ENCODE results near the gene CFAP410. TPM values are rescaled to one million over a fixed set of nuclear protein-coding genes. Genes with fewer than 3 reads are reported as not detected.
"Not testable (repeated sequence)": the region's sequence is repeated elsewhere in the genome, so short reads cannot be mapped to it uniquely, and the experiment has no call there.

CFAP410 gene
- total RNA-seq, 2 donors from 2014 or later = 62.5 to 71.3 TPM

DNA sequence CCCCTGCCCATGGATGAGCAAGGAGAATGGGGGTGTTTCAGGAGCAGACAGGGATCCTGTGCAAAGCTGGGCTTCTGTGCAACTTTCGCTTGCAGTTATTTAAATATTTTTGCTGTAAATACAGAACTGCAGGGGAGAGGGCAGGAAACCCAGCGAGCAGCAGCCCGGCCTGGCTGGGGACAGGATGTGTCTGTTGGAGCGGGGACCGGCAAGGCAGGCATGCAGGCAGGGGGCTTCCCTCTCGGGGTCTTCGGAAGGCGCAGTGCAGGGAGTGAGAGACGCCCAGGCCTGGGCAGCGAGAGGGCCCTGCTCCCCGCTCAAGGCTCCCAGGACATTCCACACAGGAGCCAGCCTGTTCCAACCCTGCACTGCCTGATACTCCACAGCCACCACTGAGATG is 55.2 kb downstream of the CFAP410 start:
- H3K4me1 ChIP-seq (replicated peaks) = no peaks in the 10 kb centered on the region
- 90% methylated on average over 11 of the region's 11 CpGs for WGBS

GRCh38 chr21:44283211-44283785 is 55.9 kb downstream of the CFAP410 start:
- H3K9me3 ChIP-seq; H3K4me3 ChIP-seq; intact Hi-C loops (cut with DNase I); H3K4me1 ChIP-seq (replicated peaks); H3K36me3 ChIP-seq; DNase-seq (ENCODE audit: low spot score); H3K27ac ChIP-seq; H3K27me3 ChIP-seq (replicated peaks; ENCODE audit: insufficient read depth): not testable (repeated sequence)
- WGBS = 72% methylated on average over 11 of the region's 11 CpGs

More for the DNA sequence above, 55.2 kb downstream of the CFAP410 start:
- no peaks in the 10 kb centered on the region for H3K9me3 ChIP-seq
- H3K27me3 ChIP-seq (replicated peaks; ENCODE audit: insufficient read depth) = peaks cover 3% of the 10 kb centered on the region
- intact Hi-C loops (cut with DNase I) = no loop called here
- no peak overlapping the region for H3K27ac ChIP-seq
- no peak for DNase-seq (ENCODE audit: low spot score)
- H3K4me3 ChIP-seq = no peak overlapping the region
- TF ChIP-seq, protein P1, sequence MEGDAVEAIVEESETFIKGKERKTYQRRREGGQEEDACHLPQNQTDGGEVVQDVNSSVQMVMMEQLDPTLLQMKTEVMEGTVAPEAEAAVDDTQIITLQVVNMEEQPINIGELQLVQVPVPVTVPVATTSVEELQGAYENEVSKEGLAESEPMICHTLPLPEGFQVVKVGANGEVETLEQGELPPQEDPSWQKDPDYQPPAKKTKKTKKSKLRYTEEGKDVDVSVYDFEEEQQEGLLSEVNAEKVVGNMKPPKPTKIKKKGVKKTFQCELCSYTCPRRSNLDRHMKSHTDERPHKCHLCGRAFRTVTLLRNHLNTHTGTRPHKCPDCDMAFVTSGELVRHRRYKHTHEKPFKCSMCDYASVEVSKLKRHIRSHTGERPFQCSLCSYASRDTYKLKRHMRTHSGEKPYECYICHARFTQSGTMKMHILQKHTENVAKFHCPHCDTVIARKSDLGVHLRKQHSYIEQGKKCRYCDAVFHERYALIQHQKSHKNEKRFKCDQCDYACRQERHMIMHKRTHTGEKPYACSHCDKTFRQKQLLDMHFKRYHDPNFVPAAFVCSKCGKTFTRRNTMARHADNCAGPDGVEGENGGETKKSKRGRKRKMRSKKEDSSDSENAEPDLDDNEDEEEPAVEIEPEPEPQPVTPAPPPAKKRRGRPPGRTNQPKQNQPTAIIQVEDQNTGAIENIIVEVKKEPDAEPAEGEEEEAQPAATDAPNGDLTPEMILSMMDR (IDR thresholded peaks at IDR 0.05) = no peak
- no peak for TF ChIP-seq POLR2AphosphoS5 (IDR thresholded peaks at IDR 0.05)
- no peak for TF ChIP-seq POLR2A (IDR thresholded peaks at IDR 0.05)
- no peaks in the 10 kb centered on the region for H3K36me3 ChIP-seq

GRCh38 chr21:44282370-44282769 is 56.8 kb downstream of the CFAP410 start:
- Histone ChIP-seq H3K27me3 (replicated peaks; ENCODE audit: insufficient read depth) (peaks cover 2% of the 10 kb centered on the region), H3K36me3 (no peaks in the 10 kb centered on the region), H3K4me3 (no peak overlapping the region), H3K9me3 (no peaks in the 10 kb centered on the region), H3K4me1 (replicated peaks) (no peaks in the 10 kb centered on the region), H3K27ac (no peak overlapping the region)
- intact Hi-C loops (cut with DNase I) = no loop called here
- WGBS = 94% methylated on average over 9 of the region's 9 CpGs
- TF ChIP-seq, protein P1 (IDR thresholded peaks at IDR 0.05) = no peak
- TF ChIP-seq POLR2A (IDR thresholded peaks at IDR 0.05) = no peak
- TF ChIP-seq POLR2AphosphoS5 (IDR thresholded peaks at IDR 0.05) = no peak
- no peak for DNase-seq (ENCODE audit: low spot score)

DNA sequence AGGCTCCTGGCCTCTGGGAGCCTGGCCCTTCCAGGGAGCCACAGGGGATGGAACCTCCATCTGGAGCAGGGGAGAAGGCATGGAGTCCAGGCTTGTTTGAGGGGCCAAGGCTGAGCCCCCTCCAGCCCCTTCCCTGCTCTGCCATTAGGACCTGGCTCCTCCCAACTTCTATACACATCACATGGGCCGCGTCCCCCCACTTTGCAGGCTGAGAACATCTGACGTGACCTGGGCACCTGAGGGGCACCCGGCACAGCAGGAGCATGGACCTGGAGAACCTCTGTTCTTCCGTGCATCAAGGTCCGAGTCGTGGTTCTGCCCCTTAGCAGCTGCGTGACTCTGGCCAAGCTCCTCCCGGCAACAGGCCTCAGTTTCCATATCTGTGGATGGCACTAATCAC is 57.4 kb downstream of the CFAP410 start:
- Histone ChIP-seq H3K4me3 (no peak overlapping the region), H3K9me3 (no peaks in the 10 kb centered on the region), H3K27me3 (replicated peaks; ENCODE audit: insufficient read depth) (no peaks in the 10 kb centered on the region), H3K36me3 (no peaks in the 10 kb centered on the region), H3K27ac (no peak overlapping the region), H3K4me1 (replicated peaks) (no peaks in the 10 kb centered on the region)
- intact Hi-C loops (cut with DNase I) = no loop called here
- DNase-seq (ENCODE audit: low spot score) = no peak
- TF ChIP-seq, protein P1 (IDR thresholded peaks at IDR 0.05) = no peak
- 91% methylated on average over 8 of the region's 9 CpGs for WGBS

DNA sequence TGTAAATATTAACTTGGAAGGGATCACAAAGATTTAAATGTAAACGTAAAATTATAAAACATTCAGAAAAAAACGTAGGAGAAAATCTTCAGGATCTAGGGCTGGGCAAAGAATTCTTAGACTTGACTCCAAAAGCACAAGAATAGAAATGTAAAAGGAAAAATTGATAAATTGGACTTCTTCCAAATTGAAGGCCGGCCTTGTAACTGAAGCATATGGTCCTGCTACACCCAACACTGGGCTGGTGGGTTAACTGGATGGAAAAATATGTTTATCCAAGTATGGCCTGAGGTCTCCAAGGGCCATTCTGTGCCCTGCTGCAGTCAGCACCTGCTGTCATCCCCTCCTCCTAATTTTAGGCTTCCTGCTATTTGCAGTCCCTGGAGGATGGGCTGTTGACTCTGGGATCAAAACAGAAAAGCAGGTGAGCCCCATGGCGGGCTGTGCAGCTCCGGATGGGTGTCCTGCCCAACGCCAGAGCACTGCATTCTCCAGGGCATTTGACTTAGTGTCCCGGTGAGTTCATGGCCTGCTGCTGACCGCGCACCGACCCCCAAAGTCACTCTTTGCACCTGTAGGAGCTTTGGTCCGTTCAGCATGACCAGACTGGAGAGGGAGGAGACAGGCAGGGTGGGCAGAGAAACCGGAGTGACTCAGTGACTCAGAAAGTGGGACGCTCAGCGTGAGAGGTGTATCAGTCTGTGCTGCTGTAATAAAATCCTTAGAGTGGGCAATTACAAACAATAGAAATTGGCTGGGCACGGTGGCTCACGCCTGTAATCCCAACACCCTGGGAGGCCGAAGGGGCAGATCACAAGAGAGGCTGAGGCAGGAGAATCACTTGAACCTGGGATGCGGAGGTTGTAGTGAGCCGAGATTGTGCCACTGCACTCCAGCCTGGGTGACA is 59.6 kb downstream of the CFAP410 start:
- Histone ChIP-seq H3K27ac (no peak overlapping the region), H3K4me3 (no peak overlapping the region), H3K27me3 (replicated peaks; ENCODE audit: insufficient read depth) (no peaks in the 10 kb centered on the region), H3K4me1 (replicated peaks) (no peaks in the 10 kb centered on the region), H3K36me3 (no peaks in the 10 kb centered on the region), H3K9me3 (no peaks in the 10 kb centered on the region)
- intact Hi-C loops (cut with DNase I) = no loop called here
- no peak for DNase-seq (ENCODE audit: low spot score)
- WGBS = 86% methylated on average over 19 of the region's 19 CpGs
- TF ChIP-seq POLR2AphosphoS5 (IDR thresholded peaks at IDR 0.05) = no peak
- TF ChIP-seq, protein P1 (IDR thresholded peaks at IDR 0.05) = no peak
- no peak for TF ChIP-seq POLR2A (IDR thresholded peaks at IDR 0.05)

Other genes starting within 250 kb of the CFAP410 start
- gene PWP2, start 232.0 kb downstream of the CFAP410 start, total RNA-seq = 10 to 100 TPM; 10.7 to 14.9 TPM
- gene GATD3, start 205.7 kb downstream of the CFAP410 start, total RNA-seq = 10 to 100 TPM in 1 of 2 donors, 1 to 10 TPM in 1; 4.7 to 45.7 TPM
- gene ICOSLG, start 98.4 kb downstream of the CFAP410 start, total RNA-seq = 1 to 10 TPM; 3.4 to 3.7 TPM
- gene DNMT3L, start 77.5 kb downstream of the CFAP410 start, total RNA-seq = not detected
- not detected for gene AIRE, start 53.5 kb downstream of the CFAP410 start, total RNA-seq
- gene PFKL, start 39.3 kb downstream of the CFAP410 start, total RNA-seq = 100 to 1,000 TPM in 1 of 2 donors, 10 to 100 TPM in 1; 99.4 to 235 TPM
- gene TRPM2, start 14.2 kb upstream of the CFAP410 start, total RNA-seq = 1 to 10 TPM; 1.6 to 2.7 TPM
- 1 to 10 TPM; 1.6 to 7.1 TPM for gene LRRC3, start 116.1 kb upstream of the CFAP410 start, total RNA-seq
- gene KRTAP10-1, start 200.8 kb upstream of the CFAP410 start, total RNA-seq = not detected
- not detected for gene KRTAP10-2, start 212.1 kb upstream of the CFAP410 start, total RNA-seq
- not detected for gene KRTAP10-3, start 219.4 kb upstream of the CFAP410 start, total RNA-seq
- not detected for gene KRTAP10-4, start 234.3 kb upstream of the CFAP410 start, total RNA-seq
- gene KRTAP10-5, start 241.2 kb upstream of the CFAP410 start, total RNA-seq = not detected

Data from prostate gland (tissue), 2 donors.